OCI-M2 (cell line): ENCODE measurements around the gene STK31.
"Not testable (repeated sequence)": the region's sequence is repeated elsewhere in the genome, so short reads cannot be mapped to it uniquely, and the experiment has no call there.

Experiments used
- DNase-seq: peaks from one replicate; lab custom pipeline; 2025; ENCODE audit not compliant: unreplicated experiment; lab: John Stamatoyannopoulos, UW

STK31 gene

GRCh38 chr7:23712368-23713284 is 2.6 kb downstream of the STK31 start:
- no peak for DNase-seq

- DNase-seq: no peak
Observed at GRCh38 chr7:23713285-23714149, 3.5 kb downstream of the STK31 start.

GRCh38 chr7:23714150-23714464 is 4.1 kb downstream of the STK31 start:
- DNase-seq: no peak

- DNase-seq: no peak
Observed at GRCh38 chr7:23714579-23714978, 4.6 kb downstream of the STK31 start.

GRCh38 chr7:23715099-23715498 is 5.1 kb downstream of the STK31 start:
- DNase-seq: no peak

GRCh38 chr7:23717788-23718187 is 7.8 kb downstream of the STK31 start:
- DNase-seq: no peak

GRCh38 chr7:23721456-23721855 is 11.4 kb downstream of the STK31 start:
- no peak for DNase-seq

GRCh38 chr7:23722587-23723216 is 12.7 kb downstream of the STK31 start:
- not testable (repeated sequence) for DNase-seq

- DNase-seq: not testable (repeated sequence)
Observed at GRCh38 chr7:23724113-23724512, 14.1 kb downstream of the STK31 start.

GRCh38 chr7:23742051-23742450 is 32.0 kb downstream of the STK31 start:
- DNase-seq: no peak

GRCh38 chr7:23743226-23743625 is 33.2 kb downstream of the STK31 start:
- DNase-seq: no peak

GRCh38 chr7:23746629-23747028 is 36.6 kb downstream of the STK31 start:
- DNase-seq: no peak

GRCh38 chr7:23751852-23752251 is 41.8 kb downstream of the STK31 start:
- DNase-seq: no peak

GRCh38 chr7:23758839-23759238 is 48.8 kb downstream of the STK31 start:
- not testable (repeated sequence) for DNase-seq

- DNase-seq: no peak
Observed at GRCh38 chr7:23759671-23760391, 49.8 kb downstream of the STK31 start.

- no peak for DNase-seq
Observed at GRCh38 chr7:23765943-23766342, 55.9 kb downstream of the STK31 start.

GRCh38 chr7:23767514-23767913 is 57.5 kb downstream of the STK31 start:
- no peak for DNase-seq

GRCh38 chr7:23768022-23768421 is 58.0 kb downstream of the STK31 start:
- no peak for DNase-seq

- not testable (repeated sequence) for DNase-seq
Observed at GRCh38 chr7:23779185-23779800, 69.3 kb downstream of the STK31 start.

- DNase-seq: no peak
Observed at GRCh38 chr7:23783115-23783514, 73.1 kb downstream of the STK31 start.
